Erythroblast (primary cell): ENCODE data around the gene SNCB.

Experiments used
- DNase-seq, 2 experiments: peaks; one replicate each; lab custom pipeline; 2025; lab: John Stamatoyannopoulos, UW
- GATA1 ChIP-seq: IDR thresholded peaks from 2 replicates; pipeline ENCODE4 v1.6.1; 2011; ENCODE audit warnings: low read depth, mild to moderate bottlenecking, control low read depth, low read length, moderate library complexity
- POLR2A ChIP-seq: IDR thresholded peaks from 2 replicates; pipeline ENCODE4 v1.6.1; 2011; ENCODE audit warnings: mild to moderate bottlenecking, low read length

Gene SNCB

DNA sequence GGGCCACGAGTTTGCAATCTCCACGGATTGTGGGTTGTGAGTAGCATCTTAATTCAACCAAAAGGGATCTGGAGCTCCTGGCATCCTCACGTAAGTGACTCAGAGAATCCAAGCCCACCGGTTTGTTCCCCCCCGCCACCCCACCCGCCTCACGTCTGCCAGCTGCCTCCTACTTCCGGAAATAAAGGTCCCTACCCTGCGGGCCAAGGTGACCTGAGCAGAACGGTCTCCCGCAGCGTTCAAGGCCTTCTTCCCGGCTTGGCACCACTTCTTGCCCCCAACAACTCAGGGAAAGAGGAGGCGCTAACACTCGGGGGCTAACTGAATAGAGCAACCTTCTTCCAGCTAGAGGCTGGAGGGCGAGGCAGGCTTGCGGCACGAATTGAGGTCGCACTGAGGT, 11.6 kb downstream of the SNCB start:
- no peak for DNase-seq
- TF ChIP-seq POLR2A (no peak), GATA1 (no peak)

- DNase-seq = no peak
- TF ChIP-seq POLR2A (no peak), GATA1 (no peak)
Measured at GRCh38 chr5:176616511-176616910, 13.8 kb downstream of the SNCB start.

- no peak for DNase-seq
- TF ChIP-seq POLR2A (no peak), GATA1 (no peak)
Measured at GRCh38 chr5:176614805-176615478, 15.4 kb downstream of the SNCB start.

DNA sequence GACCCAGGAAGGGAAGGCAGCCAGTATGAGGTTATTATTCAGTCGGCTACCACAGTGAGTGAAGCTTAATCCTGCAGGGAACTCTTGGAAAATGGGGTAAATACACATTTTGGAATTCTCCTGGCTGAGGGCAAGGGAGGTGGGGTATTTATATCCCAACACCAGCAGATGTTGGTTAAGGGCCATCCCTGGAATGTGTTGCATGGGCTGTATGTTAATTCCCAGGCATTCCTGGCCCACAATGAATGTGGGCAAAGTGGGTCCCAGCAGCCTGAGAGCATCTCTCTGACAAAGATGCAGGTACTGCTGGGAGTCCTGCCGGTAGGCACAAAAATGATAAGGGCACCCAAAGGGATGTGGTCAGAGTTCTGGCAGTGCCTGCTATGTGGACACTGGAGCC, 17.5 kb downstream of the SNCB start:
- no peak for DNase-seq
- TF ChIP-seq GATA1 = no peak
- TF ChIP-seq POLR2A = no peak

DNA sequence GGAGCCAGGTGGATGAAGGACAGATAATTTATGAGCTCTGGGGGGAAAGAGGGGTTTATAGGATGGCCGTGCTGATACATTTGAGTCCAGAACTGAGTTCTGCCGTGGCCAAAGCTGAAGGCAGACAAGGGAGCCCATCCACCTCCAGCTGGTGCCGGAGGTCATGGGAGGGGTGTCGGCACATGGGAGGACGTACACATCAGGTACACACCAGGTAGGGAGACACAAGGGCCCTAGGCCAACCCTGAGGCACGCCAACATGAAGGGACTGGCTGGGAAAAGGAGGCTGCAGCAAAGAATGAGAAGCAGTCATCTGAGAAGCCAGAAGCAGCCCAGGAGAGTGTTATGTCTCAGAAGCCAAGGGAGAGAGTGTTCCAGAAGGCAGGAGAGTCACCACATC, 18.3 kb downstream of the SNCB start:
- TF ChIP-seq GATA1 (no peak), POLR2A (no peak)
- no peak for DNase-seq

DNA sequence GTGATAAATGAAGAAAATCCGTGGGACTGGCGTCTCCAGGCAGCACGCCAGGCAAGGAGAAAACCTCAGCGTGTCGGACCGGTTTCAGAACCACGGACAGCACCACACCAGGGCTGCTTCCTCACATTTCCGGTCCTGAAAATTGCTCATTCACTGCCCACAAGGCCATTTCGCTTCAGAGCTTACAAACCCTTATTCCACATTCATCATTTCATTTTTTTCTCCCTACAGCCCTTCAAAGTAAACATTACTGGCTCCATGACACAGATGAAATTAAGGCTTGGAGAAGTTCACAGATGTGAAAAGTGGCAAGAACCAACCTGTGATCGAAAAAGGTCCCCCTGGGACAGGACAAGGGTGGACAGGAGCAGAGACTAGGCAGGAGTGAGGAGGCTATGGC, 18.9 kb downstream of the SNCB start:
- peak; percentile 73 to 77 for DNase-seq
- no peak for TF ChIP-seq POLR2A
- no peak for TF ChIP-seq GATA1

GRCh38 chr5:176610435-176610773, 19.9 kb downstream of the SNCB start:
- no peak for TF ChIP-seq POLR2A
- TF ChIP-seq GATA1 = no peak
- no peak for DNase-seq

DNA sequence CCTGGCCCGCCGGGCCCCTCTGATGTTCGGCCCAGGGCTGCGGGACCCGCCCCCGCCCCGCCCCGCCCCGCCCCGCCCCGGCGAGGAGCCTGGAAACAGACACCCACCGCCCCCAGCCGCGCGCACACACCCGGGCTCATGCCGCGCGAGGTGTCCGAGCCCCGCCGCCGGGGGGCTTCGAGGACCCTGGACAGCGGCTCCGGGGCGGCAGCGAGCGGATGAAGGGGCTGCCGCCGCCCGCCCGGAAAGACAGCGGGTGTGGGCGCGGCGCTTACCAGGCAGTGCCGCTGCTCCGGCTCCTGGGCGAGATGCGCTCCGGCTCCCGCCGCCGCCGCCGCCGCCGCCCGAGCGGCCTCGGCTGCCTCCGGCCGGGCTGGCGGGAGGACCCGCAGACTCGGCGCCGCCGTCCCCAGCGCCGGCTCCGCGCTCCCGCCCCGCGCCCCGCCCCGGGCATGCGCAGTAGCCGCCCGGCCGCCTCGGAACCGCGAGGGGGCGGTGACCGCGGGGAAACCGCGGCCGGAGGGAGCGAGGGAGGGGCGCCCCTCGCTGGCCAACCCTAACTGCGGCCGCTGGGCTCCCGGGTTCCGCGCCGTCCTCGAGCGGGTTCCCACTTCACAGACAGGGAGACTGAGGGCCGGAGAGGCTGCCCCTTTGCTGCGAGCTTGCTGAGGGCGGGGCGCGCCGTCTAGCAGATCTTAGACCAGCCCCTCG, 20.5 kb downstream of the SNCB start, which contains the start of gene GPRIN1:
Gene GPRIN1, minus strand, starts transcription at position 433 of the 711 bp plus-strand sequence. CDS start 10,322 bp downstream, outside the sequence.
- peak; percentile 63 to 78 for DNase-seq
- TF ChIP-seq POLR2A (no peak), GATA1 (no peak)

- DNase-seq = peak; percentile 16 to 35
- TF ChIP-seq POLR2A (no peak), GATA1 (no peak)
Measured at GRCh38 chr5:176608937-176609723, 21.2 kb downstream of the SNCB start.

- TF ChIP-seq GATA1 = no peak
- TF ChIP-seq POLR2A = no peak
- no peak for DNase-seq
Measured at GRCh38 chr5:176608142-176608705, 22.1 kb downstream of the SNCB start.

DNA sequence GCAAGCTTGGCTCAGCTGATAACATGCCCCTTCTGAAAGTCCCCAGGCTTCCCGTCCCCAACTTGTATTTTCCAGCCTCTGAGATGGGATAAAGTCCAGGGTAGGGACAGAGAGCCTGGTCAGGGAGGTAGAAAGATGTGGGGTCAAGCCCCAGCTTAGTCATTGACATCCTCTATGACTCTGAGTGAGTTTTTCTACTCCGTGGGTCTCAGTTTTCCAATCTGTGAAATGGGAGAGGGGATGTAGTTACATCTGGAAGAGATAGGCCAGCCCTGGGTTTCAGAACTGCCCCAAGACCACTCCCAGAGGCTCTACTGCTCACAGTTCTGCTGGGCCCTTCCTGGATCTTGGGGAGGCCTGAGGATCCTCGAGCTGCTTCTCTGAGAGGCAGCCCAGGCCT, 23.5 kb downstream of the SNCB start:
- no peak for DNase-seq
- TF ChIP-seq POLR2A (no peak), GATA1 (no peak)

DNA sequence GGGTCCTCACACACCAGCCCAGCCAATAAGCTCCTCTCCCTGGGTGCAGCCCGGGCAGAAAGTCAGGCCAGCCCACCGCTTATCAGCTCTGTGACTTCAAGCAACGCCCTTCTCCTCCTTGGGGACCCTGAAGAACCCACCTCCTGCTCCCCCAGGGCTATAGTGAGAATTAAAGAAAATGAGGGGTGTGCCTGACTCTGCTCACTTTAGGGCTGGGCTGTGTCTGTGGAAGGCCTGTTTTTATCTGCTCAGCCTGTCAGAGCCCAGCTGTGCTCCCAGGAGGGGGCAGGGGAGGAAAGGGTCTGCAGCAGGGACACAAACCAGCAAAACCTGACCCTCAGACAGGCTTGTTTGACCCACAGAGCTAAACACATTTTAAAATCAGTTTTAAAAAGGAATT, 24.3 kb downstream of the SNCB start:
- peak in 1 of 2 experiments; percentile 27 for DNase-seq
- TF ChIP-seq GATA1 (no peak), POLR2A (no peak)

DNA sequence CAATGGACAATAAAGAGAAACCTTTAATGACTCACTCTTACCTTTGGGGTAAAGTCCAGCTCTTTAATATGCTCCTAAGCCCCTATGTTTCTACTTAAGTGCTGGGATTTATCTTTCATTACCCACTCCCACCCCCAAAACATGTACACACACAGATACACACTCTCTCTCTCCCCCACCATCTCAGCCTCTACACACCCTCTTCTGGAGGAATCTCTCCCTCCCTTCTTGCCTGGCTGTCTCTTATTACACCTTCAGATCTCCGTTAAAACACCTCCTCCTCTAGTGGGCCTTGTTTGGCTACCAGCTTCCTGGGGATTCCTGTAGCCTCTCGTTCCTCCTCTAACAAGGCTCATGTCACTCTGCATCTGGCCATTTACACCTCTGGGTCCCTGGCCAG, 27.2 kb downstream of the SNCB start:
- DNase-seq = no peak

More for the DNA sequence above, 27.2 kb downstream of the SNCB start:
- TF ChIP-seq POLR2A (no peak), GATA1 (no peak)
